ENCODE measurements around the gene TNRC6C.

The TNRC6C gene

DNA sequence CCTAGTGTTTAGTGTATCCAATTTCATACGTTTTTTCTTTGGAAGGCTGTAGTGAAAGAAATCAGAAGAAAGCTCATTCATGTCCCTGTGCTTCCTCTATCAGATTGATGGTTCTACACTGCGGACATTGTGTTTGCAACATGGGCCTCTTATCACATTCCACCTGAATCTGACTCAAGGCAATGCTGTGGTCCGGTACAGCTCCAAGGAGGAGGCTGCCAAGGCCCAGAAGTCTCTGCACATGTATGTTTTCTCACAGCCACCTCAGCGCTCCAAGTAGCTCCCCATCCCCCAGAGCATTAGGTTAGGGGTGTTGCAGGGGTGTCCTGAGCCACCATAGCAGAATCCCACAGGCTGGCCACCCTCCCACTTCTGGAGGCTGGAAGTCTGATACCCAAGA, 144.8 kb downstream of the TNRC6C start:
- Histone ChIP-seq H3K27ac (ENCODE audit: low read length) (no peak overlapping the region), H3K9me3 (ENCODE audit: control insufficient read depth, low read depth, low read length) (no peaks in the 10 kb centered on the region), H3K9ac (ENCODE audit: low read length) (no peak overlapping the region), H3K4me1 (ENCODE audit: control insufficient read depth, low read depth, low read length) (no peaks in the 10 kb centered on the region), H3K4me3 (ENCODE audit: low read length) (no peak overlapping the region), H3K36me3 (ENCODE audit: control insufficient read depth, low read depth, low read length) (peaks cover 37% of the 10 kb centered on the region), H3K27me3 (ENCODE audit: control insufficient read depth, insufficient read depth, low read length) (no peaks in the 10 kb centered on the region)

- Histone ChIP-seq H3K36me3 (ENCODE audit: control insufficient read depth, low read depth, low read length) (peaks cover 28% of the 10 kb centered on the region), H3K27ac (ENCODE audit: low read length) (no peak overlapping the region), H3K4me3 (ENCODE audit: low read length) (no peak overlapping the region), H3K9me3 (ENCODE audit: control insufficient read depth, low read depth, low read length) (no peaks in the 10 kb centered on the region), H3K4me1 (ENCODE audit: control insufficient read depth, low read depth, low read length) (no peaks in the 10 kb centered on the region), H3K9ac (ENCODE audit: low read length) (no peak overlapping the region), H3K27me3 (ENCODE audit: control insufficient read depth, insufficient read depth, low read length) (no peaks in the 10 kb centered on the region)
Measured at GRCh38 chr17:78104540-78104941, 146.0 kb downstream of the TNRC6C start.

DNA sequence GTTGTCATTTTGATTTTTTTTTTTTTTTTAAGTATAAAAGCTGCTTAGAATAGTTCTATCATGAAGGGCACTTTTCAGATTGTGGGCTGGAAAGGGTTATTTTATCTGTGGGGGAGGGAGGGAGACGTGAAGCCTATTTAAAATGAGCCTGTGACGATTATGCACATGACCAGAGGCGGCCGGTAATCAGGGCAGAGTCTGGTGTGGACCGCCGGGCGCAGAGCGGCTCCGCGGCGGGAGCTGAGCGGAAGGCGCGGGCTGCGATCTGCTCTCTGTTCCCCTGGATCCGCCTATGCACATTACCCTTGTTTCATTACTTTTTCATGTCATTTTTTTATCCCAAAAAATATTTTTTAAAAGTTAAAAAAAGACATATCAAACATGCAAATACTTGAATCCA, 146.6 kb downstream of the TNRC6C start:
- H3K27ac ChIP-seq (ENCODE audit: low read length): no peak overlapping the region
- peaks cover 26% of the 10 kb centered on the region for H3K36me3 ChIP-seq (ENCODE audit: control insufficient read depth, low read depth, low read length)
- no peaks in the 10 kb centered on the region for H3K27me3 ChIP-seq (ENCODE audit: control insufficient read depth, insufficient read depth, low read length)
- H3K9me3 ChIP-seq (ENCODE audit: control insufficient read depth, low read depth, low read length): no peaks in the 10 kb centered on the region
- no peak overlapping the region for H3K9ac ChIP-seq (ENCODE audit: low read length)
- no peak overlapping the region for H3K4me3 ChIP-seq (ENCODE audit: low read length)
- H3K4me1 ChIP-seq (ENCODE audit: control insufficient read depth, low read depth, low read length): no peaks in the 10 kb centered on the region

DNA sequence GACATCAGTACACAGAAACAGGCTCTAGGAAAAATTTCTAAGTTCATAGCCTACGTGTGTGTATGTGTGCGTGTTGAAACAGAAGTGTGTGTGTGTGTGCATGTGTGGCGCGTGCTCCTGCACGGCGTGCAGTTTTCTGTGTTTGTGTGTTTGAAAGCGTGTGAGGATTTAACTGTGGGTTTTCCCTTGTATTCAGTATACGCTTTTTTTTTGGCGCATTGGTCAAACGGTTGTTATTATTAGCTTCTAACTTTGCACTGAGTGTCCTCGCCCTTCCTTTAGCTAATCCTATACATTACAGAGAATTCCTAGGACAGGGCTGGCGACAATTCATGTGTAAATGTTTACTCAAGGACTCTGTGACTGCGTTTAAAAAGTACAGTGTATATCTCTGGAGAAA, 147.0 kb downstream of the TNRC6C start:
- H3K36me3 ChIP-seq (ENCODE audit: control insufficient read depth, low read depth, low read length): peaks cover 22% of the 10 kb centered on the region
- H3K9me3 ChIP-seq (ENCODE audit: control insufficient read depth, low read depth, low read length): no peaks in the 10 kb centered on the region
- no peaks in the 10 kb centered on the region for H3K4me1 ChIP-seq (ENCODE audit: control insufficient read depth, low read depth, low read length)
- H3K9ac ChIP-seq (ENCODE audit: low read length): no peak overlapping the region
- H3K27ac ChIP-seq (ENCODE audit: low read length): no peak overlapping the region
- H3K27me3 ChIP-seq (ENCODE audit: control insufficient read depth, insufficient read depth, low read length): no peaks in the 10 kb centered on the region
- H3K4me3 ChIP-seq (ENCODE audit: low read length): no peak overlapping the region

DNA sequence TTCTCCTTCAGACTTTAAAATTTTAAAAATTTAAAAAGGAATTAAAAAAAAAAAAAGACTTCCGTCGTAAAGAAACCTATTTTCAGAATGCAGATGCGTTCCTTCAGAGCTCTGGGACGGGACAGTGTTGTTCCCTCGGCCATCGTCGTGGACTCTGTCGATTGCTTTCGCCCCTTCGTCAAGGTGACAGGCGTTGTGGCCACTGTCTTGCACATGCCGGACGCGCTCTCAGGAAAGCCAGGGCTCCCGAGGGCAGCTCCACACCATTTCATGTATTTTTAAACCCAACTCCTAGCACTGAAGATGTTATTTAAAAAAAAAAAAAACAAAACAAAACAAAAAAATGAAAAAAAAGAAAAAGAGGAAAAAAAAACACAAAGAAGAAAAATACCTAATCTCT, 147.7 kb downstream of the TNRC6C start:
- H3K27me3 ChIP-seq (ENCODE audit: control insufficient read depth, insufficient read depth, low read length): no peaks in the 10 kb centered on the region
- H3K9me3 ChIP-seq (ENCODE audit: control insufficient read depth, low read depth, low read length): no peaks in the 10 kb centered on the region
- no peaks in the 10 kb centered on the region for H3K4me1 ChIP-seq (ENCODE audit: control insufficient read depth, low read depth, low read length)
- no peak overlapping the region for H3K9ac ChIP-seq (ENCODE audit: low read length)
- peaks cover 21% of the 10 kb centered on the region for H3K36me3 ChIP-seq (ENCODE audit: control insufficient read depth, low read depth, low read length)
- no peak overlapping the region for H3K27ac ChIP-seq (ENCODE audit: low read length)
- no peak overlapping the region for H3K4me3 ChIP-seq (ENCODE audit: low read length)

GRCh38 chr17:78107457-78107856, 149.0 kb downstream of the TNRC6C start:
- Histone ChIP-seq H3K4me1 (ENCODE audit: control insufficient read depth, low read depth, low read length) (no peaks in the 10 kb centered on the region), H3K36me3 (ENCODE audit: control insufficient read depth, low read depth, low read length) (peaks cover 18% of the 10 kb centered on the region), H3K27me3 (ENCODE audit: control insufficient read depth, insufficient read depth, low read length) (no peaks in the 10 kb centered on the region), H3K27ac (ENCODE audit: low read length) (no peak overlapping the region), H3K9ac (ENCODE audit: low read length) (no peak overlapping the region), H3K4me3 (ENCODE audit: low read length) (no peak overlapping the region), H3K9me3 (ENCODE audit: control insufficient read depth, low read depth, low read length) (no peaks in the 10 kb centered on the region)

DNA sequence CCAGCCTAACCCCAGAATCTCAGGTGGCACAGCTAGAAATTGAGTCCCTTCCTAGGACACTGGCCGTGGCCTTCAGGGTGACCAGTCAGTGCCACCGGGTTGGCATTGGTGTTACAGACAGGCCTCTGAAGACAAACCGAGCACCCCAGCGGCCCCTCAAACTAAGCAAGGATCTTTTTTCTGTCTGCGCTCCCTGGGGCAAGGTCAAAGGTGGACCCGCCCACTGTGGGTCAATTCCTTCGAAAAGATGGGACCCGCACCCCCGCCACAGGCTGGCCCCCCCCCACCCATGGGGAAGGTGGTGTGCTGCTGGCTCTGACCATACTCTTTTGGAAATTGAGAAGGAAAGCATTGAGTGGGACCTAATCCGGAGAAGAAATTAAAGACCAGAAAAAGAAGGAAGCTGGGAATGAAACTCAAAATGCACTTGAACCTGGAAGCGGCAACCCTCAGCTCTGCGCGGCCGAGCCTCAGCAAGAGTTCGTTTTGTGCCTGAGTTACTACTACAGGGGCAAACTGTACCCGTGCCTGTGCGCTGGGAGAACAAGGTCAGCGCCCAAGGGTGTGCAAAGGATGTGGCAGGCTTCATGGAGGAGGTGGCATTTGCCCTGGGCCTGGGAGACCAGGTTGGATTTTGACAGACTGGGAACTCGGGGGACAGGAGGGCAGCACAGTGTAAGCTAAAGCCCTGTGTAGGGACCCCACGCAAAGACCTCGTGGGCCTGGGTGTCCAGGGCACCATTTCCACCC, 149.6 kb downstream of the TNRC6C start:
- no peaks in the 10 kb centered on the region for H3K9me3 ChIP-seq (ENCODE audit: control insufficient read depth, low read depth, low read length)
- peaks cover 12% of the 10 kb centered on the region for H3K36me3 ChIP-seq (ENCODE audit: control insufficient read depth, low read depth, low read length)
- H3K27ac ChIP-seq (ENCODE audit: low read length): no peak overlapping the region
- H3K27me3 ChIP-seq (ENCODE audit: control insufficient read depth, insufficient read depth, low read length): no peaks in the 10 kb centered on the region
- no peak overlapping the region for H3K4me3 ChIP-seq (ENCODE audit: low read length)
- H3K4me1 ChIP-seq (ENCODE audit: control insufficient read depth, low read depth, low read length): no peaks in the 10 kb centered on the region
- no peak overlapping the region for H3K9ac ChIP-seq (ENCODE audit: low read length)

DNA sequence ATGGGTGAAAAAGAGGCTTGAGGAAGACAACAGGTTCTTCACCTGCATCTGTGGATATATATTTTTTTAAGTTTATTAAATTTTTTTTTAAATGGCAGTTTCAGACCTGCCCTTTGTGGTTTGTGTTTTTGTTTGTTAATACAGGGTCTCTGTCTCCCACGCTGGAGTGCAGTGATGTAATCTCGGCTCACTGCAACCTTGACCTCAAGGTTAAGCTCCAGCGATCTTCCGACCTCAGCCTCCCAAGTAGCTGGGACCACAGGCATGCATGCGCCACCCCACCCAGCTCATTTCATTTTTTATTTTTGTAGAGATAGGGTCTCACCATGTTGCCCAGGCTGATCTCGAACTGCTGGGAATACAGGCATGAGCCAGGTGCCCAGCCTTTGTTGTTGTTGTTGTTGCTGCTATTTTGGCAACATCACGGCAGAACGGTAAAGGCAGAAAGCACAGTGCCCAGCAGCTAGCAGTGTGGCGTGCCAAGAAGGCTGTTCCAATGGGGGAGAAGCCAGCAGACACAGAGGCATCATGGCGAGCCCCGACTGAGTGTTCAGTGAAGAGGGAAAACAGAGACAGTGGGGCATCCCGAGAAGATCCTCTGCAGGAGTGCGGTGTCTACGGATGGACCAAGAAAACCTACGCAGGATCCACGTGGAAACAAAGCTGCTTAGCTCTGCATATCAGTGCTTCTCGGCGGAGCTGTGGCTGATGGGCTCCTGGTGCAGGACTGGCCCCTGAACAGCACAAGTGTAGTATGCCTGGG, 150.4 kb downstream of the TNRC6C start:
- no peak overlapping the region for H3K27ac ChIP-seq (ENCODE audit: low read length)

DNA sequence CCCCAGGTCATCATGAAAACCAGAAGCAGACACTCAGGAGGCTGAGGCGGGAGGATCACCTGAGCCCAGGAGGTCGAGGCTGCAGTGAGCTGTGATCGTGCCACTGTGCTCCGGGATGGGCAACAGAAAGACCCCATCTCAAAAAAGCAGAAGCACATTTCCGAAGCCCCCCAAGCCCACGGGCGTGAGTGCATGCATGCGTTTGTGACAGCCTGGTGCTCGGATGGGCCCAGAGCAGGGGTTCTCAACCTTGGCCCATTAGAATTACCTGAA, 150.9 kb downstream of the TNRC6C start:
- Histone ChIP-seq H3K4me1 (ENCODE audit: control insufficient read depth, low read depth, low read length) (no peaks in the 10 kb centered on the region), H3K27ac (ENCODE audit: low read length) (no peak overlapping the region), H3K36me3 (ENCODE audit: control insufficient read depth, low read depth, low read length) (no peaks in the 10 kb centered on the region)

More for the DNA sequence above, 150.4 kb downstream of the TNRC6C start:
- Histone ChIP-seq H3K4me3 (ENCODE audit: low read length) (no peak overlapping the region), H3K9ac (ENCODE audit: low read length) (no peak overlapping the region), H3K4me1 (ENCODE audit: control insufficient read depth, low read depth, low read length) (no peaks in the 10 kb centered on the region), H3K36me3 (ENCODE audit: control insufficient read depth, low read depth, low read length) (peaks cover 5% of the 10 kb centered on the region), H3K27me3 (ENCODE audit: control insufficient read depth, insufficient read depth, low read length) (no peaks in the 10 kb centered on the region), H3K9me3 (ENCODE audit: control insufficient read depth, low read depth, low read length) (no peaks in the 10 kb centered on the region)

GRCh38 chr17:78110363-78111015, 152.0 kb downstream of the TNRC6C start:
- Histone ChIP-seq H3K4me1 (ENCODE audit: control insufficient read depth, low read depth, low read length) (no peaks in the 10 kb centered on the region), H3K4me3 (ENCODE audit: low read length) (no peak overlapping the region), H3K9me3 (ENCODE audit: control insufficient read depth, low read depth, low read length) (no peaks in the 10 kb centered on the region), H3K9ac (ENCODE audit: low read length) (no peak overlapping the region), H3K27ac (ENCODE audit: low read length) (no peak overlapping the region), H3K36me3 (ENCODE audit: control insufficient read depth, low read depth, low read length) (no peaks in the 10 kb centered on the region), H3K27me3 (ENCODE audit: control insufficient read depth, insufficient read depth, low read length) (no peaks in the 10 kb centered on the region)

More for the DNA sequence above, 150.9 kb downstream of the TNRC6C start:
- Histone ChIP-seq H3K27me3 (ENCODE audit: control insufficient read depth, insufficient read depth, low read length) (no peaks in the 10 kb centered on the region), H3K9ac (ENCODE audit: low read length) (no peak overlapping the region), H3K4me3 (ENCODE audit: low read length) (no peak overlapping the region), H3K9me3 (ENCODE audit: control insufficient read depth, low read depth, low read length) (no peaks in the 10 kb centered on the region)

DNA sequence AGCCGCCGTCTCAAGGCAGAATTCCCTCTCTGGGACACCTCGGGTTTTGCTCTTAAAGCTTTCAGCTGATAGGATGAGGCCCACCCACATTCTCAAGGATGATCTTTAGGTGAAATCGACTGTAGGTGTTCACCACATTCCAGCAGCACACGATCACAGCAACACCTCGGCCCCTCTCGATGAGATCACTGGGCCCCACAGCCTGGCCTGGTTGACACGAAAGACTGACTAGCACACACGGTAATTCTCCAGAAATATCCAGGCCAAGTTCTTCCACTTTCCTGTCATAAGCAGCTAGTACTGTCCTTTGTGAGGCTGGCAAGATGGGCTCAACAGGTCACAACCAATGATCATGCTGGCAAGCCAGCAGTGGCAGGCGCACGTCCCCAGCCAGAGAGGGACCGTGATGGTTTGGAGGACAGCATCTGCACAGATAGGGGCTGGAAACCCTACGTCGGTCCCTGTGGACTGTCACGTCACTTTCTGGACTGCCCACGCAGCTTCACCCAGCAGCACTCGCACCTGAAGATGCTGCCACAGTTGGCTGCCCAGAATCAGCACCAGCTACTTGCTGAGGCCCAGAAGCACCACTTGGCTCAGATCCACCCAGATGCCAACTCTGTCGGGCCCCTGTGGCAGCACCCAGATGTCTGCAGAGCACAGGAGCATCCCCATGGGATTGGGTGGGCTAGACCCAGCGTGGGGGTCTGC, 152.7 kb downstream of the TNRC6C start:
- no peak overlapping the region for H3K4me3 ChIP-seq (ENCODE audit: low read length)
- H3K9ac ChIP-seq (ENCODE audit: low read length): no peak overlapping the region
- no peaks in the 10 kb centered on the region for H3K9me3 ChIP-seq (ENCODE audit: control insufficient read depth, low read depth, low read length)
- no peaks in the 10 kb centered on the region for H3K4me1 ChIP-seq (ENCODE audit: control insufficient read depth, low read depth, low read length)
- H3K27me3 ChIP-seq (ENCODE audit: control insufficient read depth, insufficient read depth, low read length): no peaks in the 10 kb centered on the region
- H3K36me3 ChIP-seq (ENCODE audit: control insufficient read depth, low read depth, low read length): no peaks in the 10 kb centered on the region
- no peak overlapping the region for H3K27ac ChIP-seq (ENCODE audit: low read length)
